IPS DF 19.7 (cell line): ENCODE measurements around the gene PDE4D.

Experiments
- DNase-seq: peaks from one replicate; pipeline ENCODE4 v3.0.0-alpha.2; 2013; ENCODE audit warnings: low read depth, low spot score

PDE4D gene

GRCh38 chr5:59218424-59219045, 675.0 kb downstream of the PDE4D start:
- DNase-seq: no peak

GRCh38 chr5:59216841-59217240, 676.7 kb downstream of the PDE4D start:
- no peak for DNase-seq

- no peak for DNase-seq
These were observed 680.9 kb downstream of the PDE4D start for GRCh38 chr5:59212596-59212995.

- DNase-seq: no peak
These were observed 683.7 kb downstream of the PDE4D start for GRCh38 chr5:59209758-59210359.

GRCh38 chr5:59208474-59208873, 685.1 kb downstream of the PDE4D start:
- no peak for DNase-seq

- no peak for DNase-seq
These were observed 686.1 kb downstream of the PDE4D start for GRCh38 chr5:59207401-59207800.

- DNase-seq: no peak
These were observed 687.4 kb downstream of the PDE4D start for GRCh38 chr5:59206132-59206581.

- DNase-seq: no peak
These were observed 689.2 kb downstream of the PDE4D start for GRCh38 chr5:59204114-59204897.

- DNase-seq: no peak
These were observed 693.7 kb downstream of the PDE4D start for GRCh38 chr5:59199868-59200267.

GRCh38 chr5:59198832-59199231, 694.7 kb downstream of the PDE4D start:
- DNase-seq: no peak

- DNase-seq: no peak
These were observed 695.2 kb downstream of the PDE4D start for GRCh38 chr5:59198365-59198764.

- DNase-seq: no peak
These were observed 695.6 kb downstream of the PDE4D start for GRCh38 chr5:59197911-59198310.

- DNase-seq: no peak
These were observed 699.8 kb downstream of the PDE4D start for GRCh38 chr5:59193616-59194319.

- DNase-seq: no peak
These were observed 702.8 kb downstream of the PDE4D start for GRCh38 chr5:59190746-59191145.

GRCh38 chr5:59189472-59190244, 703.9 kb downstream of the PDE4D start:
- DNase-seq: no peak

GRCh38 chr5:59188419-59189225, 704.9 kb downstream of the PDE4D start:
- peak; percentile 12 for DNase-seq

GRCh38 chr5:59187857-59188256, 705.7 kb downstream of the PDE4D start:
- no peak for DNase-seq

GRCh38 chr5:59186623-59187022, 706.9 kb downstream of the PDE4D start:
- DNase-seq: no peak

- DNase-seq: no peak
These were observed 707.7 kb downstream of the PDE4D start for GRCh38 chr5:59185757-59186385.

- no peak for DNase-seq
These were observed 708.8 kb downstream of the PDE4D start for GRCh38 chr5:59184769-59185168.
